Measurements from ENCODE around the gene TMEM62. TPM values are rescaled to one million over a fixed set of nuclear protein-coding genes. Genes with fewer than 3 reads are reported as not detected.
A peak's percentile ranks its signal among the peaks of the same experiment; 100 is the strongest.

The TMEM62 gene
- total and polyA plus RNA-seq, 2 experiments from 2014 or later: 17.3 to 34.0 TPM

- Histone ChIP-seq H3K9me3 (ENCODE audit: low read depth) (no peaks in the 10 kb centered on the region), H3K27ac (no peak overlapping the region), H3K4me2 (no peak overlapping the region), H3K79me2 (no peaks in the 10 kb centered on the region), H3K4me1 (ENCODE audit: insufficient read depth) (no peaks in the 10 kb centered on the region), H3K4me3 (no peak overlapping the region), H2AFZ (no peak overlapping the region), H3K9me2 (replicated peaks; ENCODE audit: insufficient read depth) (no peaks in the 10 kb centered on the region), H4K20me1 (ENCODE audit: insufficient read depth, poor library complexity, severe bottlenecking) (no peaks in the 10 kb centered on the region), H3K27me3 (no peaks in the 10 kb centered on the region), H3K36me3 (replicated peaks; ENCODE audit: insufficient read depth, low read depth) (no peaks in the 10 kb centered on the region)
- peak; percentile 33 for DNase-seq (ENCODE audit: low spot score)
- WGBS (ENCODE audit: low lambda C conversion rate, missing lambda C conversion rate): 78% methylated on average over 13 of the region's 13 CpGs
- no peak for TF ChIP-seq EZH2phosphoT487 (IDR thresholded peaks at IDR 0.05; ENCODE audit: low read depth, severe bottlenecking, unreplicated experiment)
- TF ChIP-seq EZH2 (IDR thresholded peaks at IDR 0.05; ENCODE audit: borderline replicate concordance): no peak
- peak; percentile 15 for TF ChIP-seq CTCF (IDR thresholded peaks at IDR 0.05; ENCODE audit: poor library complexity)
Observed at GRCh38 chr15:43209059-43209824, 75.9 kb downstream of the TMEM62 start.

- H3K79me2 ChIP-seq: no peaks in the 10 kb centered on the region
- no peaks in the 10 kb centered on the region for H3K36me3 ChIP-seq (replicated peaks; ENCODE audit: insufficient read depth, low read depth)
- no peaks in the 10 kb centered on the region for H3K27me3 ChIP-seq
- H3K9me3 ChIP-seq (ENCODE audit: low read depth): no peaks in the 10 kb centered on the region
- H3K4me1 ChIP-seq (ENCODE audit: insufficient read depth): no peaks in the 10 kb centered on the region
- 89% methylated on average over 15 of the region's 15 CpGs for WGBS (ENCODE audit: low lambda C conversion rate, missing lambda C conversion rate)
- H3K4me3 ChIP-seq: no peak overlapping the region
- no peak overlapping the region for H3K4me2 ChIP-seq
- no peak overlapping the region for H3K27ac ChIP-seq
- H2AFZ ChIP-seq: no peak overlapping the region
- DNase-seq (ENCODE audit: low spot score): no peak
- no peaks in the 10 kb centered on the region for H3K9me2 ChIP-seq (replicated peaks; ENCODE audit: insufficient read depth)
- H4K20me1 ChIP-seq (ENCODE audit: insufficient read depth, poor library complexity, severe bottlenecking): no peaks in the 10 kb centered on the region
- TF ChIP-seq EZH2phosphoT487 (IDR thresholded peaks at IDR 0.05; ENCODE audit: low read depth, severe bottlenecking, unreplicated experiment) (no peak), EZH2 (IDR thresholded peaks at IDR 0.05; ENCODE audit: borderline replicate concordance) (no peak), CTCF (IDR thresholded peaks at IDR 0.05; ENCODE audit: poor library complexity) (no peak)
Observed at GRCh38 chr15:43210172-43210745, 76.9 kb downstream of the TMEM62 start.

- DNase-seq (ENCODE audit: low spot score): no peak
- Histone ChIP-seq H3K4me2 (no peak overlapping the region), H3K79me2 (no peaks in the 10 kb centered on the region), H2AFZ (no peak overlapping the region), H3K36me3 (replicated peaks; ENCODE audit: insufficient read depth, low read depth) (no peaks in the 10 kb centered on the region), H3K4me1 (ENCODE audit: insufficient read depth) (no peaks in the 10 kb centered on the region), H4K20me1 (ENCODE audit: insufficient read depth, poor library complexity, severe bottlenecking) (no peaks in the 10 kb centered on the region), H3K27ac (no peak overlapping the region), H3K9me2 (replicated peaks; ENCODE audit: insufficient read depth) (no peaks in the 10 kb centered on the region), H3K4me3 (no peak overlapping the region), H3K9me3 (ENCODE audit: low read depth) (no peaks in the 10 kb centered on the region), H3K27me3 (no peaks in the 10 kb centered on the region)
- 81% methylated on average over 9 of the region's 9 CpGs for WGBS (ENCODE audit: low lambda C conversion rate, missing lambda C conversion rate)
- TF ChIP-seq EZH2phosphoT487 (IDR thresholded peaks at IDR 0.05; ENCODE audit: low read depth, severe bottlenecking, unreplicated experiment) (no peak), EZH2 (IDR thresholded peaks at IDR 0.05; ENCODE audit: borderline replicate concordance) (no peak), CTCF (IDR thresholded peaks at IDR 0.05; ENCODE audit: poor library complexity) (no peak)
Observed at GRCh38 chr15:43210807-43211206, 77.4 kb downstream of the TMEM62 start.

Measured in hepatocyte (in vitro differentiated cells).